WTC11 (cell line): ENCODE results near the gene SLC44A5.

ENCODE experiments used
- CBFB ChIP-seq: sonication (generic); formaldehyde crosslinking; IDR thresholded peaks from 2 replicates; pipeline ENCODE4 v1.8.1; 2022; ENCODE audit warnings: mild to moderate bottlenecking, low read depth, missing genetic modification reagents
- CREB1 ChIP-seq: sonication (generic); formaldehyde crosslinking; IDR thresholded peaks from 2 replicates; pipeline ENCODE4 v1.8.0; 2023; ENCODE audit warnings: mild to moderate bottlenecking, missing genetic modification reagents
- CTCF ChIP-seq: fragments of 200-600 bp; IDR thresholded peaks from 2 replicates; pipeline ENCODE4 v1.8.0; 2022; ENCODE audit warnings: antibody characterized with exemption
- PREB ChIP-seq: sonication (generic); formaldehyde crosslinking; IDR thresholded peaks from 2 replicates; pipeline ENCODE4 v1.8.1; 2022; ENCODE audit warnings: mild to moderate bottlenecking, missing genetic modification reagents, moderate library complexity, borderline replicate concordance
- SP1 ChIP-seq: sonication (generic); formaldehyde crosslinking; conservative IDR thresholded peaks from 2 replicates; pipeline ENCODE4 v1.8.1; 2022; ENCODE audit warnings: missing genetic modification reagents
- ZNF416 ChIP-seq: fragments of 250-450 bp; sonication (Bioruptor Pico); IDR thresholded peaks from 2 replicates; pipeline ENCODE4 v1.9.0; 2021; ENCODE audit warnings: mild to moderate bottlenecking, inconsistent platforms
- ZNF425 ChIP-seq: fragments of 250-450 bp; sonication (Bioruptor Pico); conservative IDR thresholded peaks from 2 replicates; pipeline ENCODE4 v1.9.0; 2021; ENCODE audit warnings: mild to moderate bottlenecking
- TF ChIP-seq, protein P1 (sequence below): sonication (generic); formaldehyde crosslinking; IDR thresholded peaks from 2 replicates; pipeline ENCODE4 v1.8.1; 2023; ENCODE audit warnings: mild to moderate bottlenecking, missing genetic modification reagents, moderate library complexity
- TF ChIP-seq, protein P2 (sequence below): sonication (generic); formaldehyde crosslinking; IDR thresholded peaks from 2 replicates; pipeline ENCODE4 v1.8.0; 2022; ENCODE audit warnings: mild to moderate bottlenecking, missing genetic modification reagents
- TF ChIP-seq, protein P3 (sequence below): sonication (generic); formaldehyde crosslinking; IDR thresholded peaks from 2 replicates; pipeline ENCODE4 v1.8.1; 2023; ENCODE audit warnings: mild to moderate bottlenecking, missing genetic modification reagents

GRCh38 chr1:75630998-75631397 is 20.1 kb upstream of the SLC44A5 start:
- TF ChIP-seq CTCF (no peak), CBFB (CRISPR knock-in tag) (no peak), SP1 (CRISPR knock-in tag) (no peak), ZNF416 (CRISPR knock-in tag) (no peak), CREB1 (CRISPR knock-in tag) (no peak), PREB (CRISPR knock-in tag) (no peak), ZNF425 (CRISPR knock-in tag) (no peak)
- TF ChIP-seq, protein P1, sequence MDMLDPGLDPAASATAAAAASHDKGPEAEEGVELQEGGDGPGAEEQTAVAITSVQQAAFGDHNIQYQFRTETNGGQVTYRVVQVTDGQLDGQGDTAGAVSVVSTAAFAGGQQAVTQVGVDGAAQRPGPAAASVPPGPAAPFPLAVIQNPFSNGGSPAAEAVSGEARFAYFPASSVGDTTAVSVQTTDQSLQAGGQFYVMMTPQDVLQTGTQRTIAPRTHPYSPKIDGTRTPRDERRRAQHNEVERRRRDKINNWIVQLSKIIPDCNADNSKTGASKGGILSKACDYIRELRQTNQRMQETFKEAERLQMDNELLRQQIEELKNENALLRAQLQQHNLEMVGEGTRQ = no peak
- TF ChIP-seq, protein P2, sequence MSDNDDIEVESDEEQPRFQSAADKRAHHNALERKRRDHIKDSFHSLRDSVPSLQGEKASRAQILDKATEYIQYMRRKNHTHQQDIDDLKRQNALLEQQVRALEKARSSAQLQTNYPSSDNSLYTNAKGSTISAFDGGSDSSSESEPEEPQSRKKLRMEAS (CRISPR knock-in tag) = no peak
- TF ChIP-seq, protein P3, sequence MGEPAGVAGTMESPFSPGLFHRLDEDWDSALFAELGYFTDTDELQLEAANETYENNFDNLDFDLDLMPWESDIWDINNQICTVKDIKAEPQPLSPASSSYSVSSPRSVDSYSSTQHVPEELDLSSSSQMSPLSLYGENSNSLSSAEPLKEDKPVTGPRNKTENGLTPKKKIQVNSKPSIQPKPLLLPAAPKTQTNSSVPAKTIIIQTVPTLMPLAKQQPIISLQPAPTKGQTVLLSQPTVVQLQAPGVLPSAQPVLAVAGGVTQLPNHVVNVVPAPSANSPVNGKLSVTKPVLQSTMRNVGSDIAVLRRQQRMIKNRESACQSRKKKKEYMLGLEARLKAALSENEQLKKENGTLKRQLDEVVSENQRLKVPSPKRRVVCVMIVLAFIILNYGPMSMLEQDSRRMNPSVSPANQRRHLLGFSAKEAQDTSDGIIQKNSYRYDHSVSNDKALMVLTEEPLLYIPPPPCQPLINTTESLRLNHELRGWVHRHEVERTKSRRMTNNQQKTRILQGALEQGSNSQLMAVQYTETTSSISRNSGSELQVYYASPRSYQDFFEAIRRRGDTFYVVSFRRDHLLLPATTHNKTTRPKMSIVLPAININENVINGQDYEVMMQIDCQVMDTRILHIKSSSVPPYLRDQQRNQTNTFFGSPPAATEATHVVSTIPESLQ (CRISPR knock-in tag) = no peak
